ENCODE measurements around the gene DCC. TPM values are rescaled to one million over a fixed set of nuclear protein-coding genes. Genes with fewer than 3 reads are reported as not detected.

The DCC gene
- total RNA-seq, 4 donors from 2014 or later, result 0.84 to 1.2 TPM; not detected in 2

DNA sequence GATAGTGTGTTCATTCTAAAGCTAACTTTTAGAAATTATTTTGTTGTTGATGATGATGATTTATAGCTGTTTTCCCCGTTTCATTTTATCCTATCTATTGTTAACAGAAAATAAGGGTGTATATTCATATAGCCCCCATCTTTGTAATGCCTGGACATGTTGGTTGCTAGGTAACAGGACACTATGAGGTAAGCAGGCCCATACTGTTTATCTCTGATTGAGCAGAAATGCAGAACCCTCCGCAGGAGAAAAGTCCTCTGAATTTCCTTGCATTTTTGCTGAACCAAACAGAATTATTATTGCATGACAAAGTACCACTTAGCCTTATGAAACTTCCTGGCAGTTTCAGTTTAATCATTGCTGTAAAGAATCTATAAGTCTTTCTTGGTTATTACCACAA lies 339.4 kb downstream of the DCC start:
- Histone ChIP-seq H3K4me1 (no peaks in the 10 kb centered on the region), H3K4me3 (no peak overlapping the region), H3K27me3 (no peaks in the 10 kb centered on the region), H3K27ac (no peak overlapping the region), H3K9me3 (no peaks in the 10 kb centered on the region), H3K36me3 (no peaks in the 10 kb centered on the region)
- TF ChIP-seq, protein P1, sequence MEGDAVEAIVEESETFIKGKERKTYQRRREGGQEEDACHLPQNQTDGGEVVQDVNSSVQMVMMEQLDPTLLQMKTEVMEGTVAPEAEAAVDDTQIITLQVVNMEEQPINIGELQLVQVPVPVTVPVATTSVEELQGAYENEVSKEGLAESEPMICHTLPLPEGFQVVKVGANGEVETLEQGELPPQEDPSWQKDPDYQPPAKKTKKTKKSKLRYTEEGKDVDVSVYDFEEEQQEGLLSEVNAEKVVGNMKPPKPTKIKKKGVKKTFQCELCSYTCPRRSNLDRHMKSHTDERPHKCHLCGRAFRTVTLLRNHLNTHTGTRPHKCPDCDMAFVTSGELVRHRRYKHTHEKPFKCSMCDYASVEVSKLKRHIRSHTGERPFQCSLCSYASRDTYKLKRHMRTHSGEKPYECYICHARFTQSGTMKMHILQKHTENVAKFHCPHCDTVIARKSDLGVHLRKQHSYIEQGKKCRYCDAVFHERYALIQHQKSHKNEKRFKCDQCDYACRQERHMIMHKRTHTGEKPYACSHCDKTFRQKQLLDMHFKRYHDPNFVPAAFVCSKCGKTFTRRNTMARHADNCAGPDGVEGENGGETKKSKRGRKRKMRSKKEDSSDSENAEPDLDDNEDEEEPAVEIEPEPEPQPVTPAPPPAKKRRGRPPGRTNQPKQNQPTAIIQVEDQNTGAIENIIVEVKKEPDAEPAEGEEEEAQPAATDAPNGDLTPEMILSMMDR (IDR thresholded peaks at IDR 0.05), result no peak
- no peak for TF ChIP-seq EP300 (IDR thresholded peaks at IDR 0.05)
- no peak for TF ChIP-seq POLR2A (IDR thresholded peaks at IDR 0.05)
- 34 to 59% methylated on average over 2 of the region's 2 CpGs for WGBS, 2 donors
- no peak for DNase-seq (ENCODE audit: low spot score in 2 of 2)

DNA sequence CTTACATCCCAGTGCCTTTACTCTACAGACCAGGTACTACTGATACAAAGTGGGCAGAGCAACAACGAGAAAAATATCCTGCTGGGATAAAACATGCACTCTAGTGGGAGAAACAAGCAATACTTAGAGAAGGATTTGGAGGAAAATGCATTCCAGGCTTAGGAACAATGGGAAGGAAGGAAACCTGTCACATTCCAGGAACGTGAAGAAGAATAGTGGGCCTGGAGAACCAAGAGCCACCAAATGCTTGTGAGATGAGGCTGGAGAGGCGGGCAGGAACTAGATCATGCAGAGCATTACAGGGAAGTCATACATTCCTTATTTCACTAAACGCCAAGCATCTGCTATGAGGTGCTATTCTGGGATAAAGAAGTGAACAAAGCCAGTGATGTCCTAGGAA lies 342.3 kb downstream of the DCC start:
- DNase-seq (ENCODE audit: low spot score in 2 of 2), result no peak
- H3K27ac ChIP-seq, result no peak overlapping the region
- no peaks in the 10 kb centered on the region for H3K4me1 ChIP-seq
- no peaks in the 10 kb centered on the region for H3K9me3 ChIP-seq
- no peak overlapping the region for H3K4me3 ChIP-seq
- TF ChIP-seq EP300 (IDR thresholded peaks at IDR 0.05) (no peak), POLR2A (IDR thresholded peaks at IDR 0.05) (no peak)
- TF ChIP-seq, protein P1 (IDR thresholded peaks at IDR 0.05), result no peak
- H3K27me3 ChIP-seq, result no peaks in the 10 kb centered on the region
- H3K36me3 ChIP-seq, result no peaks in the 10 kb centered on the region
- WGBS, 2 donors, result 39 to 49% methylated on average over 4 of the region's 4 CpGs

DNA sequence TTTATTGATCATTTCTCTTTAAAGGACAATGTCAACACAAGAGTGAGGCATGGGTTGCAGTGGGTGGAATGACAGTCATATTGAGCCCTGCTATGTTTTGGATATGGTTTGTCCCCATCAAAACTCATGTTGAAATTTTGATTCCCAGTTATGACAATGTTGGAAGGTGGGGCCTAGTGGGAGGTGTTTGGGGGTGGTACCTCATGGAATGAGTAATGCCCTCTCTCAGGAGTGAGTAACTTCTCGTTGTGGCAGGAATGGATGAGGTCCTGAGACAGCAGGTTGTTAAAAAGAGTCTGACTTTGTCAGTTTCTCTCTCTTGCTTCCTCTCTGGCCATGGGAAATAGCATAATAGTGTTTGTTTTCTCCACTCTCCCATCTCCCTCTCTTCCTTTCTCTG lies 345.3 kb downstream of the DCC start:
- Histone ChIP-seq H3K27me3 (no peaks in the 10 kb centered on the region), H3K27ac (no peak overlapping the region), H3K4me1 (no peaks in the 10 kb centered on the region), H3K9me3 (no peaks in the 10 kb centered on the region), H3K4me3 (no peak overlapping the region), H3K36me3 (no peaks in the 10 kb centered on the region)
- TF ChIP-seq, protein P1 (IDR thresholded peaks at IDR 0.05), result no peak
- TF ChIP-seq EP300 (IDR thresholded peaks at IDR 0.05), result no peak
- no peak for TF ChIP-seq POLR2A (IDR thresholded peaks at IDR 0.05)
- no peak for DNase-seq (ENCODE audit: low spot score in 2 of 2)
- 34 to 81% methylated on average over 1 of the region's 1 CpG for WGBS, 2 donors

DNA sequence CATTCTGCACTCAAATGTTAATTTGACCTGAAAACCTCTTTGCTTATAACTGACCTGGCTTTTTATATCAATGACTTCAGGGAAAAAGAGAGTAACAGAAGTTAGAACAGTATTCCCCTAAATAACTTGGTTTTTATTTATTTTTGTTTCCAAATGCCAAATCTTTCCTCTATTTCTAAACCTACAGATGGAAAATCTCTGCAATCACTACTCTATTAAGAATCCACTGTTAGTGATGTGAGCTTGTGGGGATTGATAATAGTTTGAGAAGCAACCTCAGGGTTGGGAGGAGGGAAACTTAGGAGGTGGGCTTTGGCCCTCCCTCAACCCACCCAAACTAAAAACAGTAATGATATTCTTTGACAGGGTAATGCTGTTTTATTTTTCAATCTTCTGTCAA lies 351.8 kb downstream of the DCC start:
- no peaks in the 10 kb centered on the region for H3K36me3 ChIP-seq
- TF ChIP-seq, protein P1 (IDR thresholded peaks at IDR 0.05), result no peak
- TF ChIP-seq EP300 (IDR thresholded peaks at IDR 0.05) (no peak), POLR2A (IDR thresholded peaks at IDR 0.05) (no peak)
- no peaks in the 10 kb centered on the region for H3K9me3 ChIP-seq
- no peaks in the 10 kb centered on the region for H3K27me3 ChIP-seq
- DNase-seq (ENCODE audit: low spot score in 2 of 2), result no peak
- H3K4me1 ChIP-seq, result no peaks in the 10 kb centered on the region
- H3K27ac ChIP-seq, result no peak overlapping the region
- H3K4me3 ChIP-seq, result no peak overlapping the region

DNA sequence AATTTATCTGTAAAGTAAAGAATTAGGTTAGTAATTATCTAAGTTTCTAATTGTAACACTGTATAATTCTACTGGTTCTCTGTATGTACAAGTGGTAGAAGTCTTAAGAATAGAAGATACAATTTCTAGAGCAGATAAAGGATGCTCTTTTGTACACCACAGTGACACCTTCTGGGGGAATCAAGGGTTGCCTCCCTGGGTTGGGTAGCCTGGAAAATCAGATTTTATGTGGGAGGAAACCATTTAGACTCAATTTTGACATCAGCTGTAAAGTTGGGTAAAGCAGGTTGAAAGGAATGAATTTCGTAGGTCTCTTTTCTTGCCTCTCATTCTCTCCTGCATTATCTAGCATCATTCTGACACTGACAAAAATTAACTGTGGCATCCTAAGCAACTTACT lies 354.8 kb downstream of the DCC start:
- Histone ChIP-seq H3K9me3 (no peaks in the 10 kb centered on the region), H3K27me3 (no peaks in the 10 kb centered on the region), H3K27ac (no peak overlapping the region), H3K4me1 (no peaks in the 10 kb centered on the region), H3K36me3 (no peaks in the 10 kb centered on the region), H3K4me3 (no peak overlapping the region)
- no peak for DNase-seq (ENCODE audit: low spot score in 2 of 2)
- TF ChIP-seq POLR2A (IDR thresholded peaks at IDR 0.05), result no peak
- TF ChIP-seq, protein P1 (IDR thresholded peaks at IDR 0.05), result no peak
- TF ChIP-seq EP300 (IDR thresholded peaks at IDR 0.05), result no peak
- 78% methylated on average over 1 of the region's 1 CpG for WGBS, 2 donors

Data from tibial nerve (tissue), 4 donors.